Epithelial cell of esophagus (primary cell): ENCODE measurements around the gene CCDC88C.

Experiments used
- DNase-seq: peaks from one replicate; pipeline ENCODE4 v3.0.0; 2010; ENCODE audit warnings: low read depth
- H3K4me3 ChIP-seq: 2 replicates; pipeline ENCODE4 v1.5.1; 2011; ENCODE audit warnings: mild to moderate bottlenecking, low read length, control low read depth
- CTCF ChIP-seq: IDR thresholded peaks from 2 replicates; pipeline ENCODE4 v1.5.1; 2011; ENCODE audit warnings: low read depth, mild to moderate bottlenecking, low read length, control low read depth, inconsistent platforms; ENCODE audit not compliant: insufficient read depth; ENCODE audit errors: missing control alignments

Gene CCDC88C

GRCh38 chr14:91278383-91278715 is 139.3 kb downstream of the CCDC88C start:
- H3K4me3 ChIP-seq: no peak overlapping the region
- no peak for DNase-seq
- TF ChIP-seq CTCF: no peak

- no peak for TF ChIP-seq CTCF
- peak; percentile 92 for DNase-seq
- no peak overlapping the region for H3K4me3 ChIP-seq
Measured at GRCh38 chr14:91277546-91278382, 139.9 kb downstream of the CCDC88C start.

- TF ChIP-seq CTCF: no peak
- no peak for DNase-seq
- no peak overlapping the region for H3K4me3 ChIP-seq
Measured at GRCh38 chr14:91274796-91275195, 142.8 kb downstream of the CCDC88C start.

- no peak overlapping the region for H3K4me3 ChIP-seq
- TF ChIP-seq CTCF: no peak
- DNase-seq: no peak
Measured at GRCh38 chr14:91273885-91274273, 143.7 kb downstream of the CCDC88C start.

GRCh38 chr14:91273273-91273884 is 144.2 kb downstream of the CCDC88C start:
- DNase-seq: no peak
- TF ChIP-seq CTCF: no peak
- no peak overlapping the region for H3K4me3 ChIP-seq

GRCh38 chr14:91272341-91273272 is 145.0 kb downstream of the CCDC88C start:
- no peak for DNase-seq
- no peak for TF ChIP-seq CTCF
- no peak overlapping the region for H3K4me3 ChIP-seq
